GM23338 (cell line): ENCODE results near the gene FBLN1. TPM values are rescaled to one million over a fixed set of nuclear protein-coding genes. Genes with fewer than 3 reads are reported as not detected.

Experiments
- ATAC-seq: fragments of 200-7000 bp; cut with Tn5 transposase; 3 replicates; pipeline ENCODE4 v1.9.1; 2020
- DNase-seq: peaks from one replicate; pipeline ENCODE4 v3.0.0-alpha.2; 2015; ENCODE audit warnings: low spot score
- H2AFZ ChIP-seq: fragments of 200-600 bp; sonication (generic); 2 replicates; pipeline ENCODE4 v1.8.0; 2016; ENCODE audit warnings: antibody characterized with exemption, mild to moderate bottlenecking, moderate library complexity
- H3F3A ChIP-seq: fragments of 200-600 bp; sonication (generic); replicated peaks from 2 replicates; pipeline ENCODE4 v1.8.0; 2017; ENCODE audit warnings: antibody characterized with exemption, mixed run types, low read depth
- H3K27ac ChIP-seq: fragments of 200-600 bp; sonication (generic); 2 replicates; pipeline ENCODE4 v1.6.1; 2016; ENCODE audit warnings: low read depth
- H3K27me3 ChIP-seq: fragments of 200-600 bp; sonication (generic); 2 replicates; pipeline ENCODE4 v1.8.0; 2016; ENCODE audit warnings: mild to moderate bottlenecking, mixed run types, moderate library complexity; ENCODE audit not compliant: insufficient read depth
- H3K36me3 ChIP-seq: fragments of 200-600 bp; sonication (generic); 2 replicates; pipeline ENCODE4 v1.8.0; 2016; ENCODE audit warnings: mild to moderate bottlenecking; ENCODE audit not compliant: insufficient read depth
- H3K4me1 ChIP-seq: fragments of 200-600 bp; sonication (generic); 2 replicates; pipeline ENCODE4 v1.8.0; 2016; ENCODE audit warnings: mild to moderate bottlenecking, moderate library complexity; ENCODE audit not compliant: insufficient read depth
- H3K4me2 ChIP-seq: fragments of 200-600 bp; sonication (generic); 2 replicates; pipeline ENCODE4 v1.7.1; 2017; ENCODE audit warnings: mixed run types
- H3K4me3 ChIP-seq: fragments of 200-600 bp; sonication (generic); 2 replicates; pipeline ENCODE4 v1.6.1; 2016; ENCODE audit warnings: mixed run types
- H3K79me2 ChIP-seq: fragments of 200-600 bp; sonication (generic); replicated peaks from 2 replicates; pipeline ENCODE4 v1.8.0; 2017; ENCODE audit warnings: mild to moderate bottlenecking; ENCODE audit not compliant: insufficient read depth
- H3K9me2 ChIP-seq: fragments of 200-600 bp; sonication (generic); 2 replicates; pipeline ENCODE4 v1.8.0; 2017; ENCODE audit not compliant: insufficient read depth
- H4K20me1 ChIP-seq: fragments of 200-600 bp; sonication (generic); replicated peaks from 2 replicates; pipeline ENCODE4 v1.8.0; 2017; ENCODE audit warnings: mild to moderate bottlenecking; ENCODE audit not compliant: insufficient read depth
- H3K27ac Mint-ChIP-seq: 2 replicates; pipeline ENCODE4 v1.8.0; 2020; ENCODE audit warnings: inconsistent platforms, mild to moderate bottlenecking, moderate library complexity, mixed read lengths
- H3K27me3 Mint-ChIP-seq: 3 replicates; pipeline ENCODE4 v1.8.0; 2022; ENCODE audit warnings: low read depth, mild to moderate bottlenecking, moderate library complexity, mixed read lengths, inconsistent platforms; ENCODE audit not compliant: insufficient read depth, poor library complexity
- H3K36me3 Mint-ChIP-seq: 3 replicates; pipeline ENCODE4 v1.8.0; 2021; ENCODE audit warnings: low read depth, mild to moderate bottlenecking, inconsistent platforms, moderate library complexity, mixed read lengths
- H3K4me1 Mint-ChIP-seq: 3 replicates; pipeline ENCODE4 v1.8.0; 2020; ENCODE audit warnings: mild to moderate bottlenecking, inconsistent platforms, mixed read lengths
- H3K4me3 Mint-ChIP-seq: 3 replicates; pipeline ENCODE4 v1.8.0; 2021; ENCODE audit warnings: moderate library complexity, mild to moderate bottlenecking, inconsistent platforms, mixed read lengths
- H3K9me3 Mint-ChIP-seq: 3 replicates; pipeline ENCODE4 v1.8.0; 2020; ENCODE audit warnings: moderate library complexity, mild to moderate bottlenecking, inconsistent platforms, mixed read lengths
- CREB1 ChIP-seq: fragments of 250-450 bp; sonication (Bioruptor Pico); IDR thresholded peaks from 2 replicates; pipeline ENCODE4 v1.5.0; 2020; ENCODE audit warnings: low read depth, mild to moderate bottlenecking, moderate library complexity
- EZH2 ChIP-seq: fragments of 200-600 bp; sonication (generic); IDR thresholded peaks from one replicate; pipeline ENCODE4 v1.8.0; 2017; ENCODE audit warnings: antibody characterized with exemption, mild to moderate bottlenecking, low read depth; ENCODE audit not compliant: unreplicated experiment
- JUNB ChIP-seq: IDR thresholded peaks from one replicate; pipeline ENCODE4 v1.6.1; 2016; ENCODE audit warnings: antibody characterized with exemption; ENCODE audit not compliant: unreplicated experiment
- NANOG ChIP-seq: IDR thresholded peaks from 2 replicates; pipeline ENCODE4 v1.6.1; 2016; ENCODE audit warnings: antibody characterized with exemption, borderline replicate concordance
- POLR2AphosphoS5 ChIP-seq: IDR thresholded peaks from 2 replicates; pipeline ENCODE4 v1.6.1; 2016; ENCODE audit warnings: antibody characterized with exemption, low read depth
- STAT1 ChIP-seq: IDR thresholded peaks from one replicate; pipeline ENCODE4 v1.6.1; 2016; ENCODE audit warnings: antibody characterized with exemption; ENCODE audit not compliant: unreplicated experiment
- ZNF114 ChIP-seq: fragments of 250-450 bp; sonication (Bioruptor Pico); IDR thresholded peaks from 2 replicates; pipeline ENCODE4 v1.5.0; 2020; ENCODE audit warnings: mild to moderate bottlenecking, moderate library complexity
- ZNF331 ChIP-seq: fragments of 250-450 bp; sonication (Bioruptor Pico); IDR thresholded peaks from 2 replicates; pipeline ENCODE4 v1.5.0; 2020; ENCODE audit warnings: low read depth, mild to moderate bottlenecking, moderate library complexity
- polyA plus RNA-seq: library from polyadenylated mRNA; unstranded; fragments of >200 nt; fragmentation: Nextera tagmentation; extraction: Ambion mirVana; gene quantifications from 2 replicates; pipeline ENCODE4 v1.2.1, GENCODE V29; 2016
- total RNA-seq: library from RNA; depleted of rRNA; stranded (reverse); fragments of >200 nt; shearing (Covaris generic); gene quantifications from 2 replicates; pipeline ENCODE4 v1.2.3, GENCODE V29; 2014
- TF ChIP-seq, protein P1 (sequence below), 2 experiments: fragments of 200-600 bp in 1 of 2; sonication (generic) in 1 of 2; conservative IDR thresholded peaks; 2 replicates each; pipeline versions ENCODE4 v1.5.1 to v1.6.1; 2016 to 2017; ENCODE audit warnings: antibody characterized with exemption in 2 of 2, low read depth in 2 of 2, mild to moderate bottlenecking in 2 of 2, moderate library complexity in 1 of 2
- TF ChIP-seq, protein P2 (sequence below): fragments of 250-450 bp; sonication (Bioruptor Pico); IDR thresholded peaks from 2 replicates; pipeline ENCODE4 v1.5.0; 2020; ENCODE audit warnings: mild to moderate bottlenecking, moderate library complexity

FBLN1 gene
- total and polyA plus RNA-seq, 2 experiments from 2014 or later: 90.1 to 137 TPM

DNA sequence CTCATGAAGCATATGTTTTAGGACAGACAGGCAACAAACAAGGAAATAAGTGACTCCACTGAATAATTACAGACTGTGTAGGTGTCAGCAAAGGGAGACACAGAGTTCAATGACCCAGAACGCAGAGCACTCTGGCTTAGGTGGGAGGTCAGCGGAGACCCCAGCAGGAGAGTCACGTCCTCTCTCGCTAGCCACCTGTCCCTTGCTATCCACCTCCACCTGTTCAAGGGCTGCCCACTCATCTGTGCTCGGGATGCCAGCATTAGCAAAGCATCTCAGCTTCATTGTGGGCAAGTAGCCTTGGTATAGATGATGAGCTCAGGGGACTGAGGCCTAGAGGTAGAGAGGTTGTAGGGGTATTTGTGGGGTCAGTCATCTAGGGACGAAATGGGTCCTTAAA, 147.1 kb downstream of the FBLN1 start:
- Mint-ChIP-seq H3K36me3 (no peaks in the 10 kb centered on the region; the same call in 2 of the 3 replicates), H3K27me3 (peaks cover 17% of the 10 kb centered on the region), H3K4me3 (no peak overlapping the region), H3K27ac (no peak overlapping the region), H3K4me1 (peaks cover 8% of the 10 kb centered on the region; the same call in 2 of the 3 replicates), H3K9me3 (no peaks in the 10 kb centered on the region; the same call in 2 of the 3 replicates)
- Histone ChIP-seq H2AFZ (no peak overlapping the region), H3K27ac (no peak overlapping the region), H3K36me3 (no peaks in the 10 kb centered on the region), H3K9me2 (no peaks in the 10 kb centered on the region), H3K27me3 (peaks cover 12% of the 10 kb centered on the region), H3K4me1 (0 out of 2 replicates have a peak, but pooled peaks cover 4% of the 10 kb centered on the region), H4K20me1 (no peaks in the 10 kb centered on the region), H3F3A (0 out of 2 replicates have a peak, but pooled peaks cover 2% of the 10 kb centered on the region), H3K4me2 (no peak overlapping the region), H3K4me3 (no peak overlapping the region), H3K79me2 (no peaks in the 10 kb centered on the region)
- DNase-seq (no peak), ATAC-seq (no peak)
- TF ChIP-seq ZNF114 (CRISPR knock-in tag): no peak
- TF ChIP-seq, protein P1, sequence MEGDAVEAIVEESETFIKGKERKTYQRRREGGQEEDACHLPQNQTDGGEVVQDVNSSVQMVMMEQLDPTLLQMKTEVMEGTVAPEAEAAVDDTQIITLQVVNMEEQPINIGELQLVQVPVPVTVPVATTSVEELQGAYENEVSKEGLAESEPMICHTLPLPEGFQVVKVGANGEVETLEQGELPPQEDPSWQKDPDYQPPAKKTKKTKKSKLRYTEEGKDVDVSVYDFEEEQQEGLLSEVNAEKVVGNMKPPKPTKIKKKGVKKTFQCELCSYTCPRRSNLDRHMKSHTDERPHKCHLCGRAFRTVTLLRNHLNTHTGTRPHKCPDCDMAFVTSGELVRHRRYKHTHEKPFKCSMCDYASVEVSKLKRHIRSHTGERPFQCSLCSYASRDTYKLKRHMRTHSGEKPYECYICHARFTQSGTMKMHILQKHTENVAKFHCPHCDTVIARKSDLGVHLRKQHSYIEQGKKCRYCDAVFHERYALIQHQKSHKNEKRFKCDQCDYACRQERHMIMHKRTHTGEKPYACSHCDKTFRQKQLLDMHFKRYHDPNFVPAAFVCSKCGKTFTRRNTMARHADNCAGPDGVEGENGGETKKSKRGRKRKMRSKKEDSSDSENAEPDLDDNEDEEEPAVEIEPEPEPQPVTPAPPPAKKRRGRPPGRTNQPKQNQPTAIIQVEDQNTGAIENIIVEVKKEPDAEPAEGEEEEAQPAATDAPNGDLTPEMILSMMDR (conservative IDR thresholded peaks at IDR 0.05; ENCODE audit: low read depth in 2 of 2): no peak
- TF ChIP-seq NANOG: no peak
- no peak for TF ChIP-seq POLR2AphosphoS5
- no peak for TF ChIP-seq ZNF331 (CRISPR knock-in tag)
- no peak for TF ChIP-seq JUNB
- TF ChIP-seq CREB1: no peak
- no peak for TF ChIP-seq EZH2

DNA sequence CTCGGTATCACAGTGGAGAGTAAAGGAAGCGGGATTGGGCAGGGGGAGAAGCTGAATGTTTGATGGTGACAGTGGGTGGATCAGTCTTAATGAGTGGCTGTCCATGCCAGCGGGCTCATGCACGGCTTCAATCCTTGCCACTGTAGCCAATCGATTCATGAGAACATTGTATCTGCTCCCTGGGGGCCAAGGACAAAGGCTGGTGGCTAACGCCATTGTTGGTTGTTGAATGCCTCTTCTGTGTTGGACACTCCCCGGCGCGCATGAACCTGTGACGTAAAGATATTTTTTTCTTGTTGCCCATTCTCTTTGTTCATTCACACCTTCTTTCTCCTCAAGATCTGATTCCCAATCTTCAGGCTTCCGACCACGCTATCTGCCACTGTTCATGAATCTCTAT, 148.0 kb downstream of the FBLN1 start:
- Histone ChIP-seq H3K4me3 (no peak overlapping the region), H3K27me3 (peaks cover 7% of the 10 kb centered on the region), H4K20me1 (no peaks in the 10 kb centered on the region), H3K36me3 (no peaks in the 10 kb centered on the region), H3K27ac (no peak overlapping the region), H3K79me2 (no peaks in the 10 kb centered on the region), H3F3A (0 out of 2 replicates have a peak, but pooled peaks cover 2% of the 10 kb centered on the region), H3K9me2 (no peaks in the 10 kb centered on the region), H2AFZ (no peak overlapping the region), H3K4me2 (no peak overlapping the region), H3K4me1 (0 out of 2 replicates have a peak, but pooled peaks cover 4% of the 10 kb centered on the region)
- no peak overlapping the region for H3K27ac Mint-ChIP-seq
- no peak overlapping the region for H3K4me3 Mint-ChIP-seq
- ATAC-seq: no peak
- H3K36me3 Mint-ChIP-seq: no peaks in the 10 kb centered on the region; the same call in 2 of the 3 replicates
- H3K9me3 Mint-ChIP-seq: no peaks in the 10 kb centered on the region; the same call in 2 of the 3 replicates
- no peak for DNase-seq
- peaks cover 12% of the 10 kb centered on the region for H3K27me3 Mint-ChIP-seq
- H3K4me1 Mint-ChIP-seq: peaks cover 7% of the 10 kb centered on the region; the same call in 2 of the 3 replicates
- TF ChIP-seq, protein P2, sequence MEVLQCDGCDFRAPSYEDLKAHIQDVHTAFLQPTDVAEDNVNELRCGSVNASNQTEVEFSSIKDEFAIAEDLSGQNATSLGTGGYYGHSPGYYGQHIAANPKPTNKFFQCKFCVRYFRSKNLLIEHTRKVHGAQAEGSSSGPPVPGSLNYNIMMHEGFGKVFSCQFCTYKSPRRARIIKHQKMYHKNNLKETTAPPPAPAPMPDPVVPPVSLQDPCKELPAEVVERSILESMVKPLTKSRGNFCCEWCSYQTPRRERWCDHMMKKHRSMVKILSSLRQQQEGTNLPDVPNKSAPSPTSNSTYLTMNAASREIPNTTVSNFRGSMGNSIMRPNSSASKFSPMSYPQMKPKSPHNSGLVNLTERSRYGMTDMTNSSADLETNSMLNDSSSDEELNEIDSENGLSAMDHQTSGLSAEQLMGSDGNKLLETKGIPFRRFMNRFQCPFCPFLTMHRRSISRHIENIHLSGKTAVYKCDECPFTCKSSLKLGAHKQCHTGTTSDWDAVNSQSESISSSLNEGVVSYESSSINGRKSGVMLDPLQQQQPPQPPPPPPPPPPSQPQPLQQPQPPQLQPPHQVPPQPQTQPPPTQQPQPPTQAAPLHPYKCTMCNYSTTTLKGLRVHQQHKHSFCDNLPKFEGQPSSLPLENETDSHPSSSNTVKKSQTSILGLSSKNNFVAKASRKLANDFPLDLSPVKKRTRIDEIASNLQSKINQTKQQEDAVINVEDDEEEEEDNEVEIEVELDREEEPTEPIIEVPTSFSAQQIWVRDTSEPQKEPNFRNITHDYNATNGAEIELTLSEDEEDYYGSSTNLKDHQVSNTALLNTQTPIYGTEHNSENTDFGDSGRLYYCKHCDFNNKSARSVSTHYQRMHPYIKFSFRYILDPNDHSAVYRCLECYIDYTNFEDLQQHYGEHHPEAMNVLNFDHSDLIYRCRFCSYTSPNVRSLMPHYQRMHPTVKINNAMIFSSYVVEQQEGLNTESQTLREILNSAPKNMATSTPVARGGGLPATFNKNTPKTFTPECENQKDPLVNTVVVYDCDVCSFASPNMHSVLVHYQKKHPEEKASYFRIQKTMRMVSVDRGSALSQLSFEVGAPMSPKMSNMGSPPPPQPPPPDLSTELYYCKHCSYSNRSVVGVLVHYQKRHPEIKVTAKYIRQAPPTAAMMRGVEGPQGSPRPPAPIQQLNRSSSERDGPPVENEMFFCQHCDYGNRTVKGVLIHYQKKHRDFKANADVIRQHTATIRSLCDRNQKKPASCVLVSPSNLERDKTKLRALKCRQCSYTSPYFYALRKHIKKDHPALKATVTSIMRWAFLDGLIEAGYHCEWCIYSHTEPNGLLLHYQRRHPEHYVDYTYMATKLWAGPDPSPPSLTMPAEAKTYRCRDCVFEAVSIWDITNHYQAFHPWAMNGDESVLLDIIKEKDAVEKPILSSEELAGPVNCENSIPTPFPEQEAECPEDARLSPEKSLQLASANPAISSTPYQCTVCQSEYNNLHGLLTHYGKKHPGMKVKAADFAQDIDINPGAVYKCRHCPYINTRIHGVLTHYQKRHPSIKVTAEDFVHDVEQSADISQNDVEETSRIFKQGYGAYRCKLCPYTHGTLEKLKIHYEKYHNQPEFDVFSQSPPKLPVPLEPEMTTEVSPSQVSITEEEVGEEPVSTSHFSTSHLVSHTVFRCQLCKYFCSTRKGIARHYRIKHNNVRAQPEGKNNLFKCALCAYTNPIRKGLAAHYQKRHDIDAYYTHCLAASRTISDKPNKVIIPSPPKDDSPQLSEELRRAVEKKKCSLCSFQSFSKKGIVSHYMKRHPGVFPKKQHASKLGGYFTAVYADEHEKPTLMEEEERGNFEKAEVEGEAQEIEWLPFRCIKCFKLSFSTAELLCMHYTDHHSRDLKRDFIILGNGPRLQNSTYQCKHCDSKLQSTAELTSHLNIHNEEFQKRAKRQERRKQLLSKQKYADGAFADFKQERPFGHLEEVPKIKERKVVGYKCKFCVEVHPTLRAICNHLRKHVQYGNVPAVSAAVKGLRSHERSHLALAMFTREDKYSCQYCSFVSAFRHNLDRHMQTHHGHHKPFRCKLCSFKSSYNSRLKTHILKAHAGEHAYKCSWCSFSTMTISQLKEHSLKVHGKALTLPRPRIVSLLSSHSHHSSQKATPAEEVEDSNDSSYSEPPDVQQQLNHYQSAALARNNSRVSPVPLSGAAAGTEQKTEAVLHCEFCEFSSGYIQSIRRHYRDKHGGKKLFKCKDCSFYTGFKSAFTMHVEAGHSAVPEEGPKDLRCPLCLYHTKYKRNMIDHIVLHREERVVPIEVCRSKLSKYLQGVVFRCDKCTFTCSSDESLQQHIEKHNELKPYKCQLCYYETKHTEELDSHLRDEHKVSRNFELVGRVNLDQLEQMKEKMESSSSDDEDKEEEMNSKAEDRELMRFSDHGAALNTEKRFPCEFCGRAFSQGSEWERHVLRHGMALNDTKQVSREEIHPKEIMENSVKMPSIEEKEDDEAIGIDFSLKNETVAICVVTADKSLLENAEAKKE (CRISPR knock-in tag): no peak
- no peak for TF ChIP-seq ZNF331 (CRISPR knock-in tag)
- TF ChIP-seq POLR2AphosphoS5: no peak
- TF ChIP-seq, protein P1 (conservative IDR thresholded peaks at IDR 0.05; ENCODE audit: low read depth in 2 of 2): no peak
- no peak for TF ChIP-seq EZH2
- TF ChIP-seq STAT1: no peak
- TF ChIP-seq JUNB: no peak
